NCI-H146 treated with DMSO at 0.1 percent for 48 hours (cell line): ENCODE data around the gene PRDM11.
"Not testable (repeated sequence)": the region's sequence is repeated elsewhere in the genome, so short reads cannot be mapped to it uniquely, and the experiment has no call there.

ENCODE experiments used
- DNase-seq: peaks from one replicate; lab custom pipeline; 2025; ENCODE audit not compliant: unreplicated experiment; lab: John Stamatoyannopoulos, UW

PRDM11 gene

GRCh38 chr11:45146072-45147016 is at the start of gene PRDM11:
TSS of gene PRDM11 (plus strand) at chr11:45146639. CDS start at chr11:45181767, 35,128 bp downstream.
- DNase-seq, result no peak

- DNase-seq, result no peak
Measured at GRCh38 chr11:45097721-45098493, 48.5 kb upstream of the PRDM11 start.

GRCh38 chr11:45098929-45099328 is 47.5 kb upstream of the PRDM11 start:
- no peak for DNase-seq

- no peak for DNase-seq
Measured at GRCh38 chr11:45100339-45100738, 46.1 kb upstream of the PRDM11 start.

- no peak for DNase-seq
Measured at GRCh38 chr11:45102361-45102809, 44.1 kb upstream of the PRDM11 start.

GRCh38 chr11:45102810-45103621 is 43.4 kb upstream of the PRDM11 start:
- peak; percentile 15 for DNase-seq

GRCh38 chr11:45104006-45104789 is 42.2 kb upstream of the PRDM11 start:
- no peak for DNase-seq

- no peak for DNase-seq
Measured at GRCh38 chr11:45104790-45105084, 41.7 kb upstream of the PRDM11 start.

- peak; percentile 58 for DNase-seq
Measured at GRCh38 chr11:45105233-45105983, 41.0 kb upstream of the PRDM11 start.

- no peak for DNase-seq
Measured at GRCh38 chr11:45105984-45106375, 40.5 kb upstream of the PRDM11 start.

- no peak for DNase-seq
Measured at GRCh38 chr11:45106440-45106839, 40.0 kb upstream of the PRDM11 start.

GRCh38 chr11:45107029-45107428 is 39.4 kb upstream of the PRDM11 start:
- no peak for DNase-seq

- no peak for DNase-seq
Measured at GRCh38 chr11:45108070-45109064, 38.1 kb upstream of the PRDM11 start.

GRCh38 chr11:45109400-45109799 is 37.0 kb upstream of the PRDM11 start:
- no peak for DNase-seq

- DNase-seq, result peak; percentile 13
Measured at GRCh38 chr11:45110562-45110961, 35.9 kb upstream of the PRDM11 start.

GRCh38 chr11:45113807-45114206 is 32.6 kb upstream of the PRDM11 start:
- DNase-seq, result no peak

GRCh38 chr11:45127836-45128235 is 18.6 kb upstream of the PRDM11 start:
- DNase-seq, result not testable (repeated sequence)

GRCh38 chr11:45133878-45134277 is 12.6 kb upstream of the PRDM11 start:
- DNase-seq, result no peak
